HCT116 (cell line): ENCODE data around the gene MAP3K5. TPM values are rescaled to one million over a fixed set of nuclear protein-coding genes. Genes with fewer than 3 reads are reported as not detected.

Experiments
- CBX3 ChIP-seq: IDR thresholded peaks from 2 replicates; pipeline ENCODE4 v1.6.1; 2012; ENCODE audit warnings: low read depth
- CEBPB ChIP-seq: IDR thresholded peaks from 2 replicates; pipeline ENCODE4 v1.6.1; 2012; ENCODE audit warnings: low read depth
- CTCF ChIP-seq, 3 experiments: fragments of 200-600 bp in 1 of 3; sonication (generic) in 1 of 3; IDR thresholded peaks in 2 of 3; conservative IDR thresholded peaks in 1 of 3; 2 replicates each; pipeline ENCODE4 v1.5.1; 2012 to 2017; ENCODE audit warnings: low read depth in 2 of 3, low read length in 2 of 3, antibody characterized with exemption in 1 of 3, borderline replicate concordance in 1 of 3, control low read depth in 1 of 3, mild to moderate bottlenecking in 1 of 3, mixed read lengths in 1 of 3, mixed run types in 1 of 3, moderate library complexity in 1 of 3; ENCODE audit not compliant: insufficient read depth in 1 of 3
- EGR1 ChIP-seq: IDR thresholded peaks from 2 replicates; pipeline ENCODE4 v1.6.1; 2012; ENCODE audit warnings: low read depth
- ELF1 ChIP-seq: IDR thresholded peaks from 2 replicates; pipeline ENCODE4 v1.6.1; 2012; ENCODE audit warnings: low read depth, borderline replicate concordance
- EZH2phosphoT487 ChIP-seq: fragments of 200-600 bp; IDR thresholded peaks from 2 replicates; pipeline ENCODE4 v1.6.1; 2018; ENCODE audit warnings: antibody characterized with exemption, borderline replicate concordance
- YY1 ChIP-seq: IDR thresholded peaks from 2 replicates; pipeline ENCODE4 v1.6.1; 2011; ENCODE audit warnings: low read length, low read depth, moderate library complexity, mild to moderate bottlenecking; ENCODE audit not compliant: insufficient replicate concordance; ENCODE audit errors: extremely low read depth
- total RNA-seq: library from RNA; stranded (reverse); gene quantifications from one replicate; pipeline ENCODE4 v1.2.1, GENCODE V29; 2021; ENCODE audit not compliant: unreplicated experiment
- TF ChIP-seq, protein P1 (sequence below): IDR thresholded peaks from 2 replicates; pipeline ENCODE4 v1.6.1; 2011; ENCODE audit warnings: mild to moderate bottlenecking, low read length, moderate library complexity; ENCODE audit not compliant: insufficient replicate concordance; ENCODE audit errors: extremely low read depth

MAP3K5 gene
- total RNA-seq, 1 experiment from 2014 or later = 11.8 TPM

GRCh38 chr6:136823128-136823660, 30.9 kb upstream of the MAP3K5 start (continued):
- TF ChIP-seq, protein P1, sequence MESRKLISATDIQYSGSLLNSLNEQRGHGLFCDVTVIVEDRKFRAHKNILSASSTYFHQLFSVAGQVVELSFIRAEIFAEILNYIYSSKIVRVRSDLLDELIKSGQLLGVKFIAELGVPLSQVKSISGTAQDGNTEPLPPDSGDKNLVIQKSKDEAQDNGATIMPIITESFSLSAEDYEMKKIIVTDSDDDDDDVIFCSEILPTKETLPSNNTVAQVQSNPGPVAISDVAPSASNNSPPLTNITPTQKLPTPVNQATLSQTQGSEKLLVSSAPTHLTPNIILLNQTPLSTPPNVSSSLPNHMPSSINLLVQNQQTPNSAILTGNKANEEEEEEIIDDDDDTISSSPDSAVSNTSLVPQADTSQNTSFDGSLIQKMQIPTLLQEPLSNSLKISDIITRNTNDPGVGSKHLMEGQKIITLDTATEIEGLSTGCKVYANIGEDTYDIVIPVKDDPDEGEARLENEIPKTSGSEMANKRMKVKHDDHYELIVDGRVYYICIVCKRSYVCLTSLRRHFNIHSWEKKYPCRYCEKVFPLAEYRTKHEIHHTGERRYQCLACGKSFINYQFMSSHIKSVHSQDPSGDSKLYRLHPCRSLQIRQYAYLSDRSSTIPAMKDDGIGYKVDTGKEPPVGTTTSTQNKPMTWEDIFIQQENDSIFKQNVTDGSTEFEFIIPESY = no peak
- TF ChIP-seq ELF1 (no peak), CBX3 (no peak), EZH2phosphoT487 (no peak), EGR1 (no peak), CTCF (IDR thresholded peaks at IDR 0.05 in 2 of 3, conservative IDR thresholded peaks at IDR 0.05 in 1 of 3; ENCODE audit: borderline replicate concordance in 1 of 3, insufficient read depth in 1 of 3, low read depth in 2 of 3, low read length in 2 of 3) (no peak), YY1 (no peak), CEBPB (no peak)
